Mesangial cell (primary cell): Measurements from ENCODE around the gene JUND. TPM values are rescaled to one million over a fixed set of nuclear protein-coding genes. Genes with fewer than 3 reads are reported as not detected.

ENCODE experiments used
- total RNA-seq: library from RNA; depleted of rRNA; stranded (reverse); fragments of >200 nt; gene quantifications from 2 replicates; pipeline ENCODE4 v1.2.3, GENCODE V29; 2015

JUND gene
- 277 and 421 TPM in 2 replicates for total RNA-seq

GRCh38 chr19:18281082-18282020, at the start of gene JUND:
JUND (minus strand) TSS chr19:18281622; CDS start chr19:18281484, 138 bp downstream.

GRCh38 chr19:18322759-18323460, 41.5 kb upstream of the JUND start, which contains the start of gene LSM4:
LSM4 (minus strand) TSS chr19:18323076; CDS start chr19:18323020, 56 bp downstream.

GRCh38 chr19:18274219-18274780, 7.1 kb downstream of the JUND start, which contains the start of gene IQCN:
IQCN (minus strand) TSS chr19:18274452; CDS start chr19:18269478, 4,974 bp downstream.

Other genes starting within 250 kb of the JUND start
- gene IL12RB1, start 194.7 kb downstream of the JUND start, total RNA-seq = not detected in 2 replicates
- 2.0 and 5.8 TPM in 2 replicates for gene MAST3, start 183.8 kb downstream of the JUND start, total RNA-seq
- gene PIK3R2, start 128.5 kb downstream of the JUND start, total RNA-seq = 41.9 and 73.3 TPM in 2 replicates
- 22.2 TPM in 1 of 2 replicates, not detected in the other for gene IFI30, start 107.8 kb downstream of the JUND start, total RNA-seq
- 21.3 and 45.8 TPM in 2 replicates for gene MPV17L2, start 88.4 kb downstream of the JUND start, total RNA-seq
- 0.65 and 2.4 TPM in 2 replicates for gene RAB3A, start 77.6 kb downstream of the JUND start, total RNA-seq
- gene PDE4C, start 55.2 kb downstream of the JUND start, total RNA-seq = not detected in 2 replicates
- gene IQCN, start 7.2 kb downstream of the JUND start, total RNA-seq = 0.16 and 1.1 TPM in 2 replicates
- 196 and 334 TPM in 2 replicates for gene LSM4, start 41.5 kb upstream of the JUND start, total RNA-seq
- gene PGPEP1, start 59.0 kb upstream of the JUND start, total RNA-seq = 2.9 and 16.4 TPM in 2 replicates
- gene GDF15, start 104.5 kb upstream of the JUND start, total RNA-seq = 20.4 and 246 TPM in 2 replicates
- 0.25 TPM in 1 of 2 replicates, not detected in the other for gene LRRC25, start 116.0 kb upstream of the JUND start, total RNA-seq
- 131 and 177 TPM in 2 replicates for gene SSBP4, start 137.8 kb upstream of the JUND start, total RNA-seq
- gene ISYNA1, start 156.5 kb upstream of the JUND start, total RNA-seq = 63.4 and 164 TPM in 2 replicates
- gene ELL, start 240.4 kb upstream of the JUND start, total RNA-seq = 13.0 and 20.8 TPM in 2 replicates